ENCODE data around the gene COPS8. TPM values are rescaled to one million over a fixed set of nuclear protein-coding genes. Genes with fewer than 3 reads are reported as not detected.
A peak's percentile ranks its signal among the peaks of the same experiment; 100 is the strongest.

The COPS8 gene
- total and polyA plus RNA-seq, 5 donors from 2014 or later, result 40.3 to 80.8 (median 61.8) TPM

GRCh38 chr2:237131749-237132533 is 46.3 kb downstream of the COPS8 start:
- Mint-ChIP-seq H3K36me3 (no peaks in the 10 kb centered on the region), H3K27ac (no peak overlapping the region), H3K27me3 (no peaks in the 10 kb centered on the region), H3K4me1 (no peaks in the 10 kb centered on the region), H3K9me3 (no peaks in the 10 kb centered on the region), H3K4me3 (no peak overlapping the region)
- Histone ChIP-seq H3K27ac (ENCODE audit: insufficient read depth, low read length, poor library complexity, severe bottlenecking) (no peak overlapping the region), H3K27me3 (ENCODE audit: control insufficient read depth, insufficient read depth, low read length) (no peaks in the 10 kb centered on the region), H3K4me1 (ENCODE audit: control insufficient read depth, insufficient read depth, low read length, poor library complexity, severe bottlenecking) (no peaks in the 10 kb centered on the region), H3K9me3 (ENCODE audit: control insufficient read depth in 2 of 2, low read length in 2 of 2) (no peaks in the 10 kb centered on the region), H3K36me3 (ENCODE audit: control insufficient read depth, insufficient read depth, low read length) (no peaks in the 10 kb centered on the region), H3K4me3 (ENCODE audit: low read depth, low read length) (no peak overlapping the region)
- no peak for ATAC-seq (ENCODE audit: low read depth in 2 of 2)
- DNase-seq, result no peak

DNA sequence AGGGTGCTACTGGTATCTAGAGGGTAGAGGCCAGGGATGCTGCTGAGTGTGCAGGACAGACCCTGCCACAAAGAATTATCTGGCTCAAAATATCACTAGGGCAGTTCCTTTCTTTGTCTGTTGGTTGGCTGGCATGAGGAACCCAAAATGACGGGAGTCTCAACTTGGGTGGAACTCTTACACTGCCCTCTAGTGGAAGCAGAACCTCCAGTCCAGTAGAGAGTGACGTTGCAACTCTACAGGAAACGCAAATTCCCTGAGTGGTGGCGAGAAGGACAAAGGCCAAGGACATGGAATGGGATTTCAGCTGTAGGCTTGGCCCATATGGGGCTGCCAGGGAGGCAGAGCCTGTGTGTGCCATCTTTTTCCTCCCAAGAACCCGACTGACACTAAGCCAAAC is 47.1 kb downstream of the COPS8 start:
- H3K4me3 ChIP-seq (ENCODE audit: low read depth, low read length), result no peak overlapping the region
- no peaks in the 10 kb centered on the region for H3K9me3 ChIP-seq (ENCODE audit: control insufficient read depth in 2 of 2, low read length in 2 of 2)
- Mint-ChIP-seq H3K4me3 (no peak overlapping the region), H3K4me1 (no peaks in the 10 kb centered on the region), H3K27ac (no peak overlapping the region), H3K36me3 (no peaks in the 10 kb centered on the region), H3K27me3 (no peaks in the 10 kb centered on the region), H3K9me3 (no peaks in the 10 kb centered on the region)
- no peaks in the 10 kb centered on the region for H3K4me1 ChIP-seq (ENCODE audit: control insufficient read depth, insufficient read depth, low read length, poor library complexity, severe bottlenecking)
- H3K27me3 ChIP-seq (ENCODE audit: control insufficient read depth, insufficient read depth, low read length), result no peaks in the 10 kb centered on the region
- no peak overlapping the region for H3K27ac ChIP-seq (ENCODE audit: insufficient read depth, low read length, poor library complexity, severe bottlenecking)
- H3K36me3 ChIP-seq (ENCODE audit: control insufficient read depth, insufficient read depth, low read length), result no peaks in the 10 kb centered on the region
- DNase-seq, result peak in 1 of 3 donors; percentile 16
- no peak for ATAC-seq (ENCODE audit: low read depth in 2 of 2)

GRCh38 chr2:237134321-237135230 is 48.9 kb downstream of the COPS8 start:
- Mint-ChIP-seq H3K4me3 (no peak overlapping the region), H3K27me3 (no peaks in the 10 kb centered on the region), H3K9me3 (peaks cover 0 to 1% (median 0%) of the 10 kb centered on the region in 7 donors), H3K36me3 (no peaks in the 10 kb centered on the region), H3K4me1 (no peaks in the 10 kb centered on the region), H3K27ac (no peak overlapping the region)
- Histone ChIP-seq H3K27me3 (ENCODE audit: control insufficient read depth, insufficient read depth, low read length) (no peaks in the 10 kb centered on the region), H3K36me3 (ENCODE audit: control insufficient read depth, insufficient read depth, low read length) (no peaks in the 10 kb centered on the region), H3K27ac (ENCODE audit: insufficient read depth, low read length, poor library complexity, severe bottlenecking) (no peak overlapping the region), H3K4me1 (ENCODE audit: control insufficient read depth, insufficient read depth, low read length, poor library complexity, severe bottlenecking) (no peaks in the 10 kb centered on the region), H3K9me3 (ENCODE audit: control insufficient read depth in 2 of 2, low read length in 2 of 2) (no peaks in the 10 kb centered on the region), H3K4me3 (ENCODE audit: low read depth, low read length) (no peak overlapping the region)
- ATAC-seq (ENCODE audit: low read depth in 2 of 2), result no peak
- no peak for DNase-seq

GRCh38 chr2:237136824-237137223 is 51.1 kb downstream of the COPS8 start:
- Histone ChIP-seq H3K27me3 (ENCODE audit: control insufficient read depth, insufficient read depth, low read length) (peaks cover 1% of the 10 kb centered on the region), H3K4me1 (ENCODE audit: control insufficient read depth, insufficient read depth, low read length, poor library complexity, severe bottlenecking) (no peaks in the 10 kb centered on the region), H3K36me3 (ENCODE audit: control insufficient read depth, insufficient read depth, low read length) (no peaks in the 10 kb centered on the region), H3K27ac (ENCODE audit: insufficient read depth, low read length, poor library complexity, severe bottlenecking) (no peak overlapping the region), H3K9me3 (ENCODE audit: control insufficient read depth in 2 of 2, low read length in 2 of 2) (no peaks in the 10 kb centered on the region), H3K4me3 (ENCODE audit: low read depth, low read length) (no peak overlapping the region)
- H3K9me3 Mint-ChIP-seq, result peaks cover 0 to 1% (median 0%) of the 10 kb centered on the region in 7 donors
- ATAC-seq (ENCODE audit: low read depth in 2 of 2), result no peak
- H3K4me3 Mint-ChIP-seq, result no peak overlapping the region
- no peaks in the 10 kb centered on the region for H3K27me3 Mint-ChIP-seq
- H3K36me3 Mint-ChIP-seq, result no peaks in the 10 kb centered on the region
- no peaks in the 10 kb centered on the region for H3K4me1 Mint-ChIP-seq
- no peak for DNase-seq
- H3K27ac Mint-ChIP-seq, result no peak overlapping the region

- Mint-ChIP-seq H3K4me1 (no peaks in the 10 kb centered on the region), H3K4me3 (no peak overlapping the region), H3K36me3 (no peaks in the 10 kb centered on the region), H3K27me3 (no peaks in the 10 kb centered on the region), H3K9me3 (peaks cover 0 to 1% (median 0%) of the 10 kb centered on the region in 7 donors), H3K27ac (no peak overlapping the region)
- ATAC-seq (ENCODE audit: low read depth in 2 of 2) (no peak), DNase-seq (no peak)
- Histone ChIP-seq H3K4me1 (ENCODE audit: control insufficient read depth, insufficient read depth, low read length, poor library complexity, severe bottlenecking) (no peaks in the 10 kb centered on the region), H3K9me3 (ENCODE audit: control insufficient read depth in 2 of 2, low read length in 2 of 2) (no peaks in the 10 kb centered on the region), H3K27ac (ENCODE audit: insufficient read depth, low read length, poor library complexity, severe bottlenecking) (no peak overlapping the region), H3K36me3 (ENCODE audit: control insufficient read depth, insufficient read depth, low read length) (no peaks in the 10 kb centered on the region), H3K4me3 (ENCODE audit: low read depth, low read length) (no peak overlapping the region), H3K27me3 (ENCODE audit: control insufficient read depth, insufficient read depth, low read length) (peaks cover 1% of the 10 kb centered on the region)
These were observed 52.1 kb downstream of the COPS8 start for GRCh38 chr2:237137626-237138323.

GRCh38 chr2:237139123-237139675 is 53.5 kb downstream of the COPS8 start:
- Histone ChIP-seq H3K9me3 (ENCODE audit: control insufficient read depth in 2 of 2, low read length in 2 of 2) (no peaks in the 10 kb centered on the region), H3K27me3 (ENCODE audit: control insufficient read depth, insufficient read depth, low read length) (peaks cover 1% of the 10 kb centered on the region), H3K36me3 (ENCODE audit: control insufficient read depth, insufficient read depth, low read length) (no peaks in the 10 kb centered on the region), H3K4me3 (ENCODE audit: low read depth, low read length) (no peak overlapping the region), H3K4me1 (ENCODE audit: control insufficient read depth, insufficient read depth, low read length, poor library complexity, severe bottlenecking) (no peaks in the 10 kb centered on the region), H3K27ac (ENCODE audit: insufficient read depth, low read length, poor library complexity, severe bottlenecking) (no peak overlapping the region)
- DNase-seq, result no peak
- Mint-ChIP-seq H3K36me3 (peaks cover 2% of the 10 kb centered on the region), H3K27me3 (no peaks in the 10 kb centered on the region), H3K27ac (no peak overlapping the region), H3K9me3 (peaks cover 0 to 2% (median 0%) of the 10 kb centered on the region in 7 donors), H3K4me3 (no peak overlapping the region), H3K4me1 (no peaks in the 10 kb centered on the region)
- ATAC-seq (ENCODE audit: low read depth in 2 of 2), result no peak

GRCh38 chr2:237140689-237141285 is 55.1 kb downstream of the COPS8 start:
- Mint-ChIP-seq H3K36me3 (peaks cover 6% of the 10 kb centered on the region), H3K4me1 (no peaks in the 10 kb centered on the region), H3K27ac (no peak overlapping the region), H3K4me3 (no peak overlapping the region), H3K9me3 (peaks cover 0 to 4% (median 2%) of the 10 kb centered on the region in 7 donors), H3K27me3 (no peaks in the 10 kb centered on the region)
- H3K36me3 ChIP-seq (ENCODE audit: control insufficient read depth, insufficient read depth, low read length), result no peaks in the 10 kb centered on the region
- ATAC-seq (ENCODE audit: low read depth in 2 of 2), result no peak
- H3K27me3 ChIP-seq (ENCODE audit: control insufficient read depth, insufficient read depth, low read length), result peaks cover 1% of the 10 kb centered on the region
- no peaks in the 10 kb centered on the region for H3K4me1 ChIP-seq (ENCODE audit: control insufficient read depth, insufficient read depth, low read length, poor library complexity, severe bottlenecking)
- DNase-seq, result no peak
- no peak overlapping the region for H3K4me3 ChIP-seq (ENCODE audit: low read depth, low read length)
- no peaks in the 10 kb centered on the region for H3K9me3 ChIP-seq (ENCODE audit: control insufficient read depth in 2 of 2, low read length in 2 of 2)
- H3K27ac ChIP-seq (ENCODE audit: insufficient read depth, low read length, poor library complexity, severe bottlenecking), result no peak overlapping the region
